ENCODE data around the gene MED27. TPM values are rescaled to one million over a fixed set of nuclear protein-coding genes. Genes with fewer than 3 reads are reported as not detected.
A peak's percentile ranks its signal among the peaks of the same experiment; 100 is the strongest.

Gene MED27
- total and polyA plus RNA-seq, 2 of the 8 experiments (the other 6 are each of a cell fraction or from before 2014, with no cell fraction given), result 29.9 to 56.5 TPM

DNA sequence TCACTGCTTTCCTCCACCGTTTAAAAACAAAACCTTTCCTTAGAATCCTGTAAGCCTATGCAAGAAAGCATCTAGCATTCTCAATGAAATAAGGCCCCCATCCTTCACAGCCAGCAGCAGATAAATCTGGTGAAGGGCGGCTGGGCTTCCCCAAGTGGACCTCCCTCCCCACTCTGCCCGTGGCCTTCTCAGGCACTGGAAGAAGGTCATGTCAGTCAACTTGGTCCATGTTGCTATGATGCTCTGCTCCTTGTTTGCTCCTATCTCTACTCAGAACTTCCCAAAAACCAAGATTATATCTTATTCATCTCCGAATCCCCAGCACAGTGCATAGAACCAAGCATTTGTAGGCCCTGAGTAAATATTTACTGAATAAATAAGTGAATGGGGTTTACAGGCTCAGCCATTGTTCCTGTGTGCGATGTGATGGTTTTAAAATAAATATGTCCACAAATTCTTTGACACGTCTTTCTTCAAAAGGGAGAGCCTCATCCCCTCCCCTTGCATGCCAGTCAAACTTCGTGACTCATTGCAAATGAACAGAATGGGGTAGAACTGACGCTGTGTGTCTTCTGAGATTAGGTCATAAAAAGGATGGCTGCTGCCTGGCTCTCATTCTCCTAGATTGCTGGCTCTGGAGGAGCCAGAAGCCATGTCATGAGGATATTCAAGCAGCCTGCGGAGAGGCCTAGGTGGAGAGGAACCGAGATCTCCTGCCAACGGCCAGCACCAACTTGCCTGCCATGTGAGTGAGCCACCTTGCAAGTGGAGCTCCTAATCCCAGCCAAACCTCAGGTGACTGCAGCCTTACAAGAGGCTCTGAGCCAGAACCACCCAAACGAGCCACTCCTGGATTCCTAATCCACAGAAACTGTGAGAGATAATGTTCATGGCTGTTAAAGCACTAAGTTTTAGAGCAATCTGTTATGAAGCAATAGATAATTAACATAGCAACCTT lies 70.5 kb downstream of the MED27 start:
- no peak for FAIRE-seq
- Histone ChIP-seq H3K4me1 (replicated peaks in 1 of 4; ENCODE audit: control insufficient read depth in 3 of 4, insufficient read depth in 4 of 4, low read length in 3 of 4) (peaks cover 5 to 18% (median 14%) of the 10 kb centered on the region in 4 experiments), H3K23me2 (ENCODE audit: low read depth, low read length) (no peaks in the 10 kb centered on the region), H2BK15ac (ENCODE audit: low read length) (no peak overlapping the region; the same call in 1 of the 2 replicates), H3K36me3 (ENCODE audit: control insufficient read depth in 2 of 4, insufficient read depth in 4 of 4, low read length in 3 of 4) (no peaks in the 10 kb centered on the region), H3K4ac (replicated peaks; ENCODE audit: insufficient read length, low read depth, low read length) (no peak overlapping the region), H2BK5ac (ENCODE audit: low read depth, low read length) (0 out of 2 replicates have a peak overlapping the region, but pooled peaks have one; percentile 20), H4K5ac (ENCODE audit: insufficient read length, low read depth, low read length) (no peak overlapping the region), H3K27ac (ENCODE audit: low read depth, low read length) (no peak overlapping the region), H3K23ac (ENCODE audit: insufficient read length) (no peak overlapping the region), H4K91ac (replicated peaks; ENCODE audit: insufficient read length, low read length) (no peak overlapping the region), H2AK5ac (ENCODE audit: low read depth, low read length) (no peak overlapping the region), H3K9me3 (ENCODE audit: insufficient read depth in 2 of 2, low read depth in 1 of 2, low read length in 1 of 2) (no peaks in the 10 kb centered on the region), H4K8ac (ENCODE audit: extremely low read depth, insufficient read depth, low read length) (no peak overlapping the region), H3K4me2 (ENCODE audit: insufficient read depth in 1 of 2, low read depth in 2 of 2, low read length in 2 of 2) (no peak overlapping the region), H3K56ac (replicated peaks; ENCODE audit: insufficient read length, low read depth, low read length) (no peak overlapping the region), H2AFZ (ENCODE audit: low read length) (no peak overlapping the region), H3K4me3 (ENCODE audit: extremely low read depth in 1 of 4, insufficient read depth in 2 of 4, low read depth in 3 of 4, low read length in 4 of 4) (no peak overlapping the region), H2BK120ac (replicated peaks; ENCODE audit: low read depth, low read length) (no peak overlapping the region), H3K79me1 (ENCODE audit: low read depth, low read length) (peaks cover 5% of the 10 kb centered on the region), H3K18ac (ENCODE audit: extremely low read depth, low read length) (no peak overlapping the region), H3K9ac (replicated peaks in 1 of 4; ENCODE audit: extremely low read depth in 1 of 4, low read depth in 3 of 4, low read length in 3 of 4) (no peak overlapping the region), H3K27me3 (replicated peaks in 1 of 4; ENCODE audit: control insufficient read depth in 3 of 4, extremely low read depth in 1 of 4, insufficient read depth in 3 of 4, low read length in 3 of 4) (no peaks in the 10 kb centered on the region), H3K14ac (ENCODE audit: insufficient read length) (no peak overlapping the region), H2BK20ac (ENCODE audit: low read length) (no peak overlapping the region), H2BK12ac (ENCODE audit: low read depth, low read length) (no peak overlapping the region), H3K79me2 (ENCODE audit: control insufficient read depth in 1 of 2, insufficient read depth in 2 of 2, low read length in 2 of 2) (0 out of 4 replicates have a peak, but pooled peaks cover 0 to 6% of the 10 kb centered on the region in 2 experiments), H4K20me1 (replicated peaks in 1 of 2; ENCODE audit: control insufficient read depth in 1 of 2, insufficient read depth in 2 of 2, low read length in 2 of 2) (peaks cover 0 to 2% of the 10 kb centered on the region in 2 experiments)
- DNase-seq (ENCODE audit: low read depth in 1 of 2, low spot score in 2 of 2), result no peak
- 86% methylated on average over 12 of the region's 12 CpGs; no CpG with 5 or more reads in 1 of the 2 experiments for WGBS, 2 experiments (ENCODE audit: extremely low coverage in 1 of 2, insufficient coverage in 1 of 2, insufficient read length in 1 of 2, insufficient replicate concordance in 2 of 2, low coverage in 1 of 2, low lambda C conversion rate in 2 of 2, missing lambda C conversion rate in 1 of 2)
- CTCF ChIA-PET (ENCODE audit: partially characterized antibody), result interaction anchor here (0.6 kb wide), 1 partner anchor 64 kb away, joined by 3 read pairs; no protein-coding TSS in a partner anchor
- POLR2A ChIA-PET (ENCODE audit: partially characterized antibody), result no interaction called here
- TF ChIP-seq, protein P1, sequence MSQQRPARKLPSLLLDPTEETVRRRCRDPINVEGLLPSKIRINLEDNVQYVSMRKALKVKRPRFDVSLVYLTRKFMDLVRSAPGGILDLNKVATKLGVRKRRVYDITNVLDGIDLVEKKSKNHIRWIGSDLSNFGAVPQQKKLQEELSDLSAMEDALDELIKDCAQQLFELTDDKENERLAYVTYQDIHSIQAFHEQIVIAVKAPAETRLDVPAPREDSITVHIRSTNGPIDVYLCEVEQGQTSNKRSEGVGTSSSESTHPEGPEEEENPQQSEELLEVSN (IDR thresholded peaks at IDR 0.05), result no peak
- TF ChIP-seq GTF2F1 (IDR thresholded peaks at IDR 0.05; ENCODE audit: borderline replicate concordance, low read depth, low read length), result no peak
- no peak for TF ChIP-seq CHD2 (IDR thresholded peaks at IDR 0.05; ENCODE audit: low read length)
- TF ChIP-seq MAX (IDR thresholded peaks at IDR 0.05), result no peak
- TF ChIP-seq TBP (IDR thresholded peaks at IDR 0.05; ENCODE audit: low read depth, low read length), result no peak
- no peak for TF ChIP-seq SP1 (IDR thresholded peaks at IDR 0.05; ENCODE audit: low read depth, low read length)
- TF ChIP-seq, protein P2, sequence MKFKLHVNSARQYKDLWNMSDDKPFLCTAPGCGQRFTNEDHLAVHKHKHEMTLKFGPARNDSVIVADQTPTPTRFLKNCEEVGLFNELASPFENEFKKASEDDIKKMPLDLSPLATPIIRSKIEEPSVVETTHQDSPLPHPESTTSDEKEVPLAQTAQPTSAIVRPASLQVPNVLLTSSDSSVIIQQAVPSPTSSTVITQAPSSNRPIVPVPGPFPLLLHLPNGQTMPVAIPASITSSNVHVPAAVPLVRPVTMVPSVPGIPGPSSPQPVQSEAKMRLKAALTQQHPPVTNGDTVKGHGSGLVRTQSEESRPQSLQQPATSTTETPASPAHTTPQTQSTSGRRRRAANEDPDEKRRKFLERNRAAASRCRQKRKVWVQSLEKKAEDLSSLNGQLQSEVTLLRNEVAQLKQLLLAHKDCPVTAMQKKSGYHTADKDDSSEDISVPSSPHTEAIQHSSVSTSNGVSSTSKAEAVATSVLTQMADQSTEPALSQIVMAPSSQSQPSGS (IDR thresholded peaks at IDR 0.05; ENCODE audit: low read length), result no peak
- TF ChIP-seq CREB1 (IDR thresholded peaks at IDR 0.05), result no peak
- TF ChIP-seq RNF2 (IDR thresholded peaks at IDR 0.05; ENCODE audit: borderline replicate concordance, low read depth, low read length, missing control alignments, poor library complexity, severe bottlenecking), result no peak
